Kidney tubule cell (primary cell): Measurements from ENCODE around the gene NCF2.

Experiments
- DNase-seq: peaks from one replicate; pipeline ENCODE4 v3.0.0-alpha.2; 2018; ENCODE audit warnings: low spot score

NCF2 gene

GRCh38 chr1:183551924-183552323, 38.3 kb downstream of the NCF2 start:
- DNase-seq = no peak

- no peak for DNase-seq
These were observed 39.3 kb downstream of the NCF2 start for GRCh38 chr1:183550915-183551314.

- peak; percentile 76 for DNase-seq
These were observed 42.1 kb downstream of the NCF2 start for GRCh38 chr1:183548116-183548515.

- DNase-seq = no peak
These were observed 43.8 kb downstream of the NCF2 start for GRCh38 chr1:183546427-183546826.

- peak; percentile 91 for DNase-seq
These were observed 45.5 kb downstream of the NCF2 start for GRCh38 chr1:183544598-183545297.

GRCh38 chr1:183543619-183544204, 46.5 kb downstream of the NCF2 start:
- DNase-seq = peak; percentile 64

GRCh38 chr1:183537405-183537804, 52.9 kb downstream of the NCF2 start:
- DNase-seq = no peak

- no peak for DNase-seq
These were observed 56.6 kb downstream of the NCF2 start for GRCh38 chr1:183533617-183534174.

GRCh38 chr1:183528577-183528976, 61.7 kb downstream of the NCF2 start:
- DNase-seq = no peak

GRCh38 chr1:183522104-183522503, 68.2 kb downstream of the NCF2 start:
- DNase-seq = no peak

GRCh38 chr1:183520379-183520778, 69.9 kb downstream of the NCF2 start:
- DNase-seq = no peak

GRCh38 chr1:183517401-183517800, 72.9 kb downstream of the NCF2 start:
- no peak for DNase-seq

GRCh38 chr1:183516725-183517124, 73.5 kb downstream of the NCF2 start:
- DNase-seq = no peak

- peak; percentile 26 for DNase-seq
These were observed 75.1 kb downstream of the NCF2 start for GRCh38 chr1:183515002-183515689.

GRCh38 chr1:183514235-183514634, 76.0 kb downstream of the NCF2 start:
- no peak for DNase-seq

- no peak for DNase-seq
These were observed 77.8 kb downstream of the NCF2 start for GRCh38 chr1:183512450-183512849.

GRCh38 chr1:183508694-183509093, 81.6 kb downstream of the NCF2 start:
- DNase-seq = no peak

GRCh38 chr1:183506561-183506960, 83.7 kb downstream of the NCF2 start:
- DNase-seq = no peak
